ENCODE measurements around the gene COL21A1.

DNA sequence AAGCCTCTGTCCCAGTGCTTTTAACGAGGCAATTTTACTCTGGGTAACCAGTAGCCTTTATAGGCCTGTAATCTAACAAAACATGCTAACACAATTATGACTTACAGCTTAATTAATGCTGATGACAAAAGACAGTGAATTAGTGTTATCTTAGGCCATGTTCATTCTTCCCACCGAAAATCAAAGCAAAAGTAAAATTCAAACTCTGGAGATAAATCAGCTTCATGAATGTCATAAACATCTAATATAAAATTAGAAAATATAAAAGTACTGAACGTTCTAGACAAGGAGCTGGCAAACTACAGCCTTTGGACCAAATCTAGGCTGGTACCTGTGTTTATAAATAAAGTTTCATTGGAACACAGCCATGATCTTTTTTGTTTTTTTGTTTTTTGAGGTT lies 18.6 kb upstream of the COL21A1 start:
- TF ChIP-seq ARNT (IDR thresholded peaks at IDR 0.05) = no peak
- TF ChIP-seq TARDBP (IDR thresholded peaks at IDR 0.05) = no peak
